ENCODE data around the gene ZMYM3.
A peak's percentile ranks its signal among the peaks of the same experiment; 100 is the strongest.
"Not testable (repeated sequence)": the region's sequence is repeated elsewhere in the genome, so short reads cannot be mapped to it uniquely, and the experiment has no call there.

Gene ZMYM3

DNA sequence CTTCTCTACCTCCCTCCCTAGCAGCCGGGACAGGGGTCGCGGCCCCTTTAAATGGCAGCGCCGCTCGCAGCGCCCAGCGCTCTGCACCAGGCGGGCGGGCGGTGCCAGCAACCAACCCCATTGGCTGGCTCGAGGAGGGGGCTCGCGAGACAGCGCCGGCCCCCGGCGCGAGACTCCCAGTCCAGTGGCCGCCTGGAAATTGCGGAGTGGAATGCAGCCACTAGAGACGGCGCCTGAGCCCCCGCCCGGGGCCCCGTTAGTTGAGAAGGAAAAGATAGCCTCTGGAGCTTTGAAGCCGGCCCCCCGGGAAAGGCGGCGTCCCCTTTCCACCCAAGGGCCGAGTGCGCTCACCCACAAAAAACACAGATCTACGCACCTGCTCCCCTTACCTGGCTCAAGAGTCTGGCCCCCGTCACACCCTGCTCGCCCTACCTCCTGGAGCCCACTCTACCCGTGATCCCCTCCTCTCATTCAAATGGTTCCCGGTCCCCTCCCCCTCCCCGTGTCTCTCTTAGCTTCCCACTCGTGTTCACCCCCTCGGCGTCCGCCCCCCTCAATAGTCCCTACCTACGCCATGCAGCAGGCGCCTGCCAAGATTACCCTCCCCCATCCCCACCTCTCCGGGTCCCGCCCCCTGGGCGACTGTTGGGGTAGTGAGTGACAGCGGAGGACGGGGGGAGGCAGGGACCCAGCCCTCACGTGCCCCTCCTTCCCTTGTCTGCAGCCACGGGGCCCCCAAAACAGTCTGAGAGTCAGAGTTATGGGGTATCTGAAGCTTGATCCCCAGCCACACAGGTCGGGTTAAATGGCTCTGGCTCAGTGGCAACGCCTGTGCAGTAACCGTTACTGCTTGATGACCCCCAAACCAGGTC is at the start of gene ZMYM3:
Gene ZMYM3, minus strand, starts transcription at position 49 of the 872 bp plus-strand sequence. CDS start 885 bp downstream, outside the sequence.
- DNase-seq: peak; percentile 58 to 69

DNA sequence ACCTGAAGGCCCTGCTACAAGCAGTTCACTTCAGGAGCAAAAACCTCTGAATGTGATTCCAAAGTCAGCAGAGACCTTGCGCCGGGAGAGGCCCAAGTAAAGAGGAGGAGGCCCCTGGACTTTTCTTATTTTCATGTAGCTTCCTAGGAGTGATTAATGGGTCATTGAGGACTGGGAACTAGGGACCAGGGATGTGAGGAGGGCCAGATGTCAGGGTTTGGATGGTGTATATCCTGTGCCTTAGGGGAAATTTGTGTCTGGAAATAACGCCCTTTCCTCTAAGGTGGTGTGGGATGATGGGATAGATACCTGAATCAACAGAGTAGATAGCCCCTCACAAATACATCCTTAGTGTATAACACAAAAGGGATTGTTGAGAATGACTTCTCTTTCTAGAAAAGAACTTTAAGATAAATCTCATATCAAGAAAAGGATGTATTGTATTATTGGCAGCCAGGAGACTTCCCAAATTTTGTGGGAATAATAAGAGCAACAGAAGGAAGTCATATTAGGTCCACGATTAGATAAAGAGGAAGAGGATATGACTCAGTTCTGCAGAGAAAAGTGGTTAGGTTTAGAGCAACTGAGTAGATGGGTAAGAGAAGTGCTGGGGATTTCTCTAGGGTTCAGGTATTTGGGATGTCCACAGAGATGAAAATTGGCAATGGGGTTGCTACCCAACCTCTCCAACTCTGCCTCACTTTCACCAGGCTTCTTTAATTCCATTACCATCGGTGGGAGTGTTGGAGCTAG is 48.7 kb upstream of the ZMYM3 start:
- no peak for DNase-seq

DNA sequence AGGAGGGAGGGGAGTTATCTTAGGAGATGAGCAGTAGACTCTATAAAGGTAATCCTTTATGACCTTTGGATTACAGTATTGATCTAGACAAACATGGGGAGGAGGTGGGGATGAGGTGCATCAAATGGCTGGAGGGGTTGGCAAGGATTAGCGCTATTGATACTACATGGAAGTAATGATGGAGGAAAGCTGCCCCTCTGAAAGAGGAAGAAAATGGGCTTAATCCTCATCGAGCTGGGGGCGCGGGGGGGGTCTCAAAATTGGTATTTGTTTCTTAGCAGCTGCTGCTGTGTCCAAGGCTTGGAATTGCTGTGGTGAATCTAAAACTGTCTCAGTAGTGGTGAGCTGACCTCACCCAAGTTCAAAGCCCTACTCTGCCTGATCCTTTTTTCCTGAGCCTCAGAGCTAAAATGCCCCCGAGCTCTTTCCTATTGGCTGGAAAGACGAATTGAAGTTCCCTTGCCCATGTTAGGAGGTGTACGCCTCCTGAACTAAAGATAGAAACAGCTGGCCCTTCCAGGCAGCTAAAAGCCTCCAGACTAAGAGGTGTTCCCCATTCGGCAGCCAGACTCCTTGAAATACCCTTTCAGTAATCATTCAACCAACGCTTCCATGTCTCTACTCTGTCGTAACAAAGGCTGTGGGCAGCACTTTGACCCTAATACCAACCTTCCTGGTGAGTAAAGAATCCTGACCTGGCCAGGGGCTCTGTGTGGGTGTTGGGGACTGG is 47.4 kb upstream of the ZMYM3 start, which contains the start of gene ITGB1BP2:
Gene ITGB1BP2, plus strand, starts transcription at position 556 of the 730 bp plus-strand sequence. Its CDS starts 57 bp downstream, at position 613.
- no peak for DNase-seq

DNA sequence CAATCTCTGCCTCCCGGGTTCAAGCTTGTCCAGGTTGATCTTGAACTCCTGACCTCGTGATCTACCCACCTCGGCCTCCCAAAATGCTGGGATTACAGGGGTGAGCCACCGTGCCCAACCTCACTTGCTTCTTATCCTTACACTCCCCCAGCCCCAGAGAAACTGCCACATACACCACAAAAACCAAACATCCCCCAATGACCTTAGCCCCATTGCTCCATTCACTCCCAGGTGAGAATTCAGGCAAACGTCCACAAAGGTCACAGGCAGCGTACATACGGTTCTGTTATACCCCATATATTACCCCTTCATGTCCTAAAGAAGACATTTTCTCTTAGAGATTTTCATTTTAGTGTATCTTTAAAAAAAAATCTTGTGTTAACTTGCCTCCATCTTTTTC is 46.6 kb upstream of the ZMYM3 start:
- DNase-seq: not testable (repeated sequence)

DNA sequence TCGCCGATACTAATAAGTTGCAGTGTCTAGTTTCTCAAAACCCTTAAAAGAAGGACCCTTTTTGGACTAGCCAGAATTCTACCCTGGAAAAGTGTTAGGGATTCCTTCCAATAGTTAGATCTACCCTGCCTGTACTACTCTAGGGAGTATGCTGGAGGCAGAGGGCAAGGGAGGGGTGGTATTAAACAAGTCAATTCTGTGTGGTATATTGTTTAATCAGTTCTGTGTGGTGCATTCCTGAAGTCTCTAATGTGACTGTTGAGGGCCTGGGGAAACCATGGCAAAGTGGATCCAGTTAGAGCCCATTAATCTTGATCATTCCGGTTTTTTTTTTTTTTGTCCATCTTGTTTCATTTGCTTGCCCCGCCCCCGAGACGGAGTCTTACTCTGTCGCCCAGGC is 46.1 kb upstream of the ZMYM3 start:
- not testable (repeated sequence) for DNase-seq

DNA sequence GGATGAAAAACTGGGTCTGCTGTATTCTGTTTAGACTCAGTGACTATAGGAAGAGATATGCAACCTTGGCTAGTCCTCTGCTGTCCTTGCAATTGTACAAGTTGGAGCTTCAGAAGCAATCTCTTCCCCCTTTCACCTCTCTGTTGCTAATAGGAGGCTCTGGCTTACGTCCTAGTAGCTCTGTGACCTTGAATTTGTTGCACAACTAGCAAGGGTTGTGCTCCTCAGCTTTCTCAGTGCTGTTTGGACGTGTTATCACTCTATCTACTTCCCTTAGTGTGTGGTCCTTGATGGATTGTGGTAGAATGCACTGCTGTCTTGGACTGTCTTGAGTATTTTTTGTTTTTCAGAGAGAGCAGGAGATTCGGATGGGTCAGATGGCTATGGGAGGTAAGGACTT is 44.2 kb upstream of the ZMYM3 start:
- no peak for DNase-seq

DNA sequence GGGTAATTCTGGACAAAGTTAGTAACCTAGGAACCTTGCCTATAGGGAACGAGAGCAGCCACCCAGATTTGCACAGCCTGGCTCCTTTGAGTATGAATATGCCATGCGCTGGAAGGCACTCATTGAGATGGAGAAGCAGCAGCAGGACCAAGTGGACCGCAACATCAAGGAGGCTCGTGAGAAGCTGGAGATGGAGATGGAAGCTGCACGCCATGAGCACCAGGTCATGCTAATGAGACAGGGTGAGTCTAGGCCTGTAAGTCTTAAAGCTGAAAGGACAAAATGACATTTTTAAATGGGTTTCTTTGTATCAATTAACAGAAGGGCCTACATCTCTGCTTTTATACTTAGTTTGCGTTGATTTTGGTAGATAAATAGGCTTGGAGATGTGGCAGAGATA is 42.9 kb upstream of the ZMYM3 start:
- no peak for DNase-seq

DNA sequence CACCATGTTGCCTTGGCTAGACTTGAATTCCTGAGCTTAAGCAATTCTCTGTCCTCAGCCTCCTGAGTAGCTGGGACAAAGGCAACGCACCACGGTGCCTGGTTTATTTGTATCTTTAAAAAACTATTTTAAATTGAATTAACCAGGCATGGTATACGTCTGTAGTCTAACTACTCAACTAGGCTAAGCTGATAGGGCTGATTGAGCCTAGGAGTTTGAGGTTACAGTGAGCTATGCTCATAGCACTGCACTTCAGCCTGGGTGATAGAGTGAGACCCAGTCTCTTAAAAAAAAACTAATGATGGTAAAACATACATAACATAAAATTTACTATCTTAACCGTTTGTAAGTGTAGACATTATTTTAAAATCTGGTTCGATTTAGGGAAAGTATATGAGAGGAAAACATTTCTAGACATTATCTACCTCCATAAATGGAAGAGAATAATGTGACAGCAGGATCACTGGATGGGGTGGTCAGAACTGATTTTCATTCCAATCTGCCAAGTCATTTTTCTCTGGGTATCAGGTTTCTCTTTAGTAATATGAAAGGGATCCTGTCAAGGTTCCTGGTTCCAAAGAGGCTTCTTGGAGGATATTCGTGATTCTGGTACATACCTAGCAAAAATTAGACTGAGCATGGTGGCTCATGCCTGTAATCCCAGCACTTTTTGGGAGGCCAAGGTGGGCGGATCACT is 38.9 kb upstream of the ZMYM3 start:
- DNase-seq: peak in 1 of 2 experiments; percentile 15

DNA sequence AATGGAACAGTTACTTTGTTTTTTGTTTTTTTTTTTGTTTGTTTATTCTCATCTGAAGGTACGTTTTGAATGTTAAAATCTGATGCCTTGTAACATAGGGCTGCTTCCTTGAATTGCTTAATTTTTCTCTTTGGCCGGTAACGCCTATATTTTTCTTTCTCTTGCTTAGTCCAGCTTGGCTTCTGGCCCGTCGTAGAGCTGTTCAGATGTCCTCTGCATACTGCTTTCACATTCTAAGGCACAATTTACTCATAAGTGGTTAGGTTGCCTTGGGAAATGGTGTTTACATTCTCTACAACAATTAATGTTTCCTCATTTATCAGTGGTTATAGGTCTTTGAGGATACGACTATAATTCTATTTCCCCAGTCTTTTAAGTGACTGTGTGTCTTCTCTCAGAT is 37.4 kb upstream of the ZMYM3 start:
- no peak for DNase-seq

DNA sequence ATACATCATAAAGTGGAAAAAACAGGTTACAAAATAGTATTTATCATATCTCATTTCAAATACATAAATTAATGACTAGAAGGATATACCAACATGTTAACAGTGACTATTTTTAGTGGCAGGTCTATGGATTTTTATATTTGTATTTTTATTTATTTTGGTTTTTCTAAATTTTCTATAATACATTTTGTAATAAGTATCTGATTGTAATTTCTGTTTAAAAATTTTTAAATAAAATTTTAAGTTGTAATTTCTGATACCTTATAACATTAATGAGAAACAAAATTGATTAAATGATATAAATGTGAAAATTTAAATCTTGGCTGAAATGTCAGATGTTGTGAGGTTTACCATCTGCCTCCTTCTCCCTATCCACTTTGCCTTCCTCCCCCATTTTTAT is 32.0 kb upstream of the ZMYM3 start:
- no peak for DNase-seq

DNA sequence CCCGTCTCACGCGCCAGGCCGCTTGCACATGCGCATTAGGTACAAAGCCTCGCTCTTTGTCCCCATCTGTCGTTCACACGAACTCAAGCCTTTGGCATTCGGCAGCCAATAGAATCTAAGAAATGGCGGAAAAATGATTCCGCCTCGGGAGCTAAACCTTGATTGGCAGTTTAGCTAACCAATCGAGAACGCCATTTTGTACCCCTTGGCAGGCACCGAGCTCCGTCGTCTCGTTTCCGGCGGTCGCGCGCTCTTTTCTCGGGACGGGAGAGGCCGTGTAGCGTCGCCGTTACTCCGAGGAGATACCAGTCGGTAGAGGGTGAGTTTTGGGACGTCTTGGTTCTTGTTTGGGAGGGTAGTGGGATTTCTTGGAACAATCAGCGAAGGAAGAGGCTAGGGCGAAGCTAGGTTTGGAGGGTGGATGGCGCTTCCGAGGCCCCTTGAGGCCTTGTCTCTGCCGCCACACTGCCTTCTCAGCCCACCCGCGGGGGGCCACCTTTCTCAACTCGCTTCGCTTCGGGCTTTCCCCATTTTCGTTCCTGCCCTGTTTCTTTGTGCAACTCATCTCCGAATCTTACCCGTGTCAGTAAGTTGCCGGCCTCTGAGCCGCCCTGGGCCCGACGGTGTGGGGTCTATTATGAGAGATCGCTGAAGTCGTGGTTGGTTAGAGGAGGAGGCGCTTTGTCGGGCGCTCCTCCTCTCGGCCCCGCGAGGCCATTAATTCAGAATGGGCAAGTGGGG is 29.6 kb upstream of the ZMYM3 start, which contains the start of gene NONO:
Gene NONO, plus strand, starts transcription at position 233 of the 741 bp plus-strand sequence. CDS start 7,003 bp downstream, outside the sequence.
- peak; percentile 96 to 97 for DNase-seq

DNA sequence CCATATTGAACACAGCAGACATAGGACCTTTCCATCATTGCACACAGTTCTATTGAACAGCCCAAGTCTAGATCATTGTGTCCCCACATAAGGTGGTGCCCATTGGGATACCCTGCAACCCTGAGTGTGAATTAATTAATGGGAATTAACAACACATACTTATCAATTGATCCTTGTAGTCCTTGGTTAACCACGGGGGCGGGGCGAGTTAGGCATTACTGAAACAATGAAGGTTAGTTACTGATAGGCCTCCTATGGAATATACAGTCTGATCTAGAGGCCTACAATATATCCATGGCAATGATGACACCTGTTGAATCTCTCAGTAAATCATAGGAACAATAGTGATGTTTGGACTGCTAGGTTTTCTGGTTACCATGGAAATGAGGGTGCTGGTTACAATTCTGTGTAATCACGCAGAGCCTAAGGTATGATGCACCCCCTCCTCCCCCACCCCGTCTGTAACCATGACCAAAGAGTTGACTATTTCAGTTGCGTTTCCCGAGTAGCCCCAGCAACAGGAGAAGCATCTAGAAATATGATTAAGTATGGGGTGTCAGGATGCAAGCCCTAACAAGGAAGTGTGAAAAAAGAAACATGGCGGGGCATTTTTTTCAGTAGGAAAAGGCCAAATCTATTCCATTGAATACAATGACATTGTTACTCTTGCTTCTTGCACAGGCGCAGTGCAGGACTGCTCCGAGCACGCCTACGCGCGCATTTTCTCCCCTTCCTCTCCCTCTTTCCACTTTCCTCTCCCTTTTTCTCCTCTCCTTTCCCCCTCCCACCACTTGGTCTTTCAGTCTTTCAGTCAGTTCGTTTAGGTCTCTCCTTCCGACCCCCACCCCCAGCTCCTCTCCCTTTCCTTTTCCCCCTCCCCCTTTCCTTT is 28.8 kb upstream of the ZMYM3 start:
- DNase-seq: peak in 1 of 2 experiments; percentile 53

DNA sequence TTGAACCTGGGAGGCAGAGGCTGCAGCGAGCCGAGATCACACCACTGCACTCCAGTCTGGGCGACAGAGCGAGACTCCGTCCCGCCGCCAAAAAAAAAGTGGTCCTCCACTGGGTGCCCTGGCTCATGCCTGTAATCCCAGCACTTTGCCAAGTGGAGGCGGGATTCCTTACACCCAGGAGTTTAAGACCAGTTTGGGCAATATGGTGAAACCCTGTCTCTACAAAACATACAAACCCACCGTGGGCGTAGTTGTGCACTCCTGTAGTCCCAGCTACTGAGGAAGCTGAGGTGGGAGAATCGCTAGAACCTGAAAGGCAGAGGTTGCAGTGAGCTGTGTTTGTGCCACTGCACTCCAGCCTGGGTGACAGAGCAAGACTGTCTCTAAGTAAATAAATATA is 27.4 kb upstream of the ZMYM3 start:
- DNase-seq: not testable (repeated sequence)

DNA sequence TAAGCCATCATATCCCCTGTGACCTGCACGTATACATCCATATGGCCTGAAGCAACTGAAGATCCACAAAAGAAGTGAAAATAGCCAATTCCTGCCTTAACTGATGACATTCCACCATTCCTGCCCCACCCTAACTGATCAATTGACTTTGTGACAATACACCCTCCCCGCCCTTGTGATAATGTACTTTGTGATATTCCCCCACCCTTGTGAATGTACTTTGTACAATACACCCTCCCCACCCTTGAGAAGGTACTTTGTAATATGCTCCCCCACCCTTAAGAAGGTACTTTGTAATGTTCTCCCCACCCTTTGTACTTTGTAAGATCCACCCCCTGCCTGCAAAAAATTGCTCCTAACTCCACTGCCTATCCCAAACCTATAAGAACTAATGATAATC is 18.4 kb upstream of the ZMYM3 start:
- not testable (repeated sequence) for DNase-seq

DNA sequence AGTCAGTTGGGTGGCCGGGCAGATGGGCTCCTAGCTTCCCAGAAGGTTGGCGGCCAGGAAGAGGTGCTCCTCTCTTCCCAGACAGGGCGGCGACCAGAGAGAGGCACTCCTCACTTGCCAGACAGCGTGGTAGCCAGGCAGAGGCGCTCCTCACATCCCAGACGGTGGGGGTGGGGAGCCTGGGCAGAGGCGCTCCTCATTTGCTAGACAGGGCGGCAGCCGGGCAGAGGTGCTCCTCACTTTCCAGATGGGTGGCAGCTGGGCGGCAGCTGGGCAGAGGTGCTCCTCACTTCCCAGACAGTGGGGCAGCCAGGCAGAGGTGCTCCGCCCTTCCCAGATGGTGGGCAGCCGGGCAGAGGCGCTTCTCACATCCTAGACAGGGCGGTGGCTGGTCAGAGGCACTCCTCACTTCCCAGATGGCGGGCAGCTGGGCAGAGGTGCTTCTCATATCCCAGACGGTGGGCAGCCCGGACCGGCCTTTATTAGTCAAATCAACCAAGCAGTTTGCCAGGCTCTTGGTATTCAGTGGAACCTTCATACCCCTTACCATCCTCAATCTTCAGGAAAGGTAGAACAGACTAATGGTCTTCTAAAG is 16.0 kb upstream of the ZMYM3 start:
- no peak for DNase-seq

DNA sequence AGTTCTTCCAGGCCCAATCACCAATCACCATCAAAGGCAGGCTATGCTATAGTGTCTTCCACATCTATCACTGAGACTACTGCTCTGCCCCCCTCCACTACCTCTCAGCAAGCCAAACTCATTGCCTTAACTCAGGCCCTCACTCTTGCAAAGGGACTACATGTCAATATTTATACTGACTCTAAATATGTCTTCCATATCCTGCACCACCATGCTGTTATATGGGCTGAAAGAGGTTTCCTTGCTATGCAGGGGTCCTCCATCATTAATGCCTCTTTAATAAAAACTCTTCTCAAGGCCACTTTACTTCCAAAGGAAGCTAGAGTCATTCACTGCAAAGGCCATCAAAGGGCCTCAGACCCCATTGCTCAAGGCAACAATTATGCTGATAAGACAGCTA is 14.7 kb upstream of the ZMYM3 start:
- not testable (repeated sequence) for DNase-seq

DNA sequence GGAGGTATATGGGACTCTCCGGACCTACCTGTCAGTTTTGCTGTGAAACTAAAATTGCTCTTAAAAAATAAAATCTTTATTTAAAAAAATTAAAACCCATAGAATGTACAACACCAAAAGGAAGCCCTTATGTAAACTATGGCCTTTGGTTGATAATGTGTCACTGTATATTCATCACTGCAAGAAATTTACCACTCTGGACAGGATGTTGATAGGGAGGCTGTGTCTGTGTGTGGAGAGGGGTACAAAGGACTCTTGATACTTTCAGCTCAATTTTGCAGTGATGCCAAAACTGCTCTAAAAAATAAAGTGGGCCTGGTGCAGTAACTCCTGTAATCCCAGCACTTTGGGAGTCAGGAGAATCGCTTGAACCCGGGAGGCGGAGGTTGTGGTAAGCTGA is 2.9 kb upstream of the ZMYM3 start:
- no peak for DNase-seq

DNA sequence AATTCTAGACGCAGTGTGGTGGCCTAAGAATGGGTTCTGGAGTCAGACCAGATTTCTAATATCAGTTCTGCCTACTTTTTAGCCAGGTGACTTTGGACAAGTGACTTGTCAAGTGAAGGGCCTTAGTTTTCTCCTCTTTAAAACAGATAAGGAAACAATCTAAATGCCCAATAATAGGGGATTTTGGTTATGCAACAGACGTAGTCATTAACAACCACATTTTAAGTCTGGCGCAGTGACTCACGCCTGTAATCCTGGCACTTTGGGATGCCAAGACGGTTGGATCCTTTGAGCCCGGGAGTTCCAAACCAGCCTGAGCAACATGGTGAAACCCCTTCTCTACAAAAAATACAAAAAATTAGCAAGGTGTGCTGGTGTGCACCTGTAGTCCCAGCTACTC is 2.1 kb upstream of the ZMYM3 start:
- no peak for DNase-seq

DNA sequence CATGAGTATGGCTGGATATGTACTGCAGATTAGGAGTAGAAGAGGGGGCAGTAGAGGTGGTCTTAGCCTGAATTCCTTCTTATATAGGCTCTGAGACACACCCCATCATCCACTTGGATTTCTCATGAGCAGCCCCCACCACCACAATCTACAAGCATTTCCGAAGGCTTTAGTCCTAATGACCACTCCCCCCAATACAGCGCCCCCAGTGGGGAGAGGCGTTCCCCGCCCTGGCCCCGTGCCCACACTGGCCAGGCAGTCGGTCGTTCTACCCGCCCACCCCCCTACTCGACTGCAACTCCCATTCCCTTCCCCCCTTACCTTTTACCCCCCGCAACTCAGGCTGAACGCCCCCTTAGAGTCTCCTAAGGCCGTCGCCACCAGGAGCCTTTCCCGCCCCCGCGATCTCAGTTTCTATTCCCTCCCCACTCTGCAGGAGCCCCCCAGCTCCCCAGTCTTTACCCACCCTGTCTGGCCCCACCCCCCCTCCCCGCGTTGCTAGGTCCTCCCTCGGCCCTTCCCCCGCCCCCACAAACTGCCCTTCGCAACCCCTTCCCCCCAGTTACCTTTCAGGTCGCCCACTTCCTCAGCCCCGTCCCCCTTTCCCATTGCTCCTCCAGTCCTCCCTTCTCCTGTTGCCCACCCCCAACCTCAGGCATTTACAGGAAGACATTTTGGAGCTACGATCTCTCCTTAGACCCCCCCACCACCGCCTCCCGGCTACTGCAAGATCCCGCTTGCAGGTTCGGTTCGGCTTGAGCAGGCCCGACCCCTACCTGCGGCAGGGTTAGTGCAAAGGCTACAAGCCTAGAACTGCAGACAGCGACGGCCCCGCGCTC is 468 bp downstream of the ZMYM3 start:
- peak in 1 of 2 experiments; percentile 11 for DNase-seq
